Measurements from ENCODE around the gene FGF12.

FGF12 gene

GRCh38 chr3:192194085-192194484 lies 533.3 kb downstream of the FGF12 start:
- TF ChIP-seq, protein P1, sequence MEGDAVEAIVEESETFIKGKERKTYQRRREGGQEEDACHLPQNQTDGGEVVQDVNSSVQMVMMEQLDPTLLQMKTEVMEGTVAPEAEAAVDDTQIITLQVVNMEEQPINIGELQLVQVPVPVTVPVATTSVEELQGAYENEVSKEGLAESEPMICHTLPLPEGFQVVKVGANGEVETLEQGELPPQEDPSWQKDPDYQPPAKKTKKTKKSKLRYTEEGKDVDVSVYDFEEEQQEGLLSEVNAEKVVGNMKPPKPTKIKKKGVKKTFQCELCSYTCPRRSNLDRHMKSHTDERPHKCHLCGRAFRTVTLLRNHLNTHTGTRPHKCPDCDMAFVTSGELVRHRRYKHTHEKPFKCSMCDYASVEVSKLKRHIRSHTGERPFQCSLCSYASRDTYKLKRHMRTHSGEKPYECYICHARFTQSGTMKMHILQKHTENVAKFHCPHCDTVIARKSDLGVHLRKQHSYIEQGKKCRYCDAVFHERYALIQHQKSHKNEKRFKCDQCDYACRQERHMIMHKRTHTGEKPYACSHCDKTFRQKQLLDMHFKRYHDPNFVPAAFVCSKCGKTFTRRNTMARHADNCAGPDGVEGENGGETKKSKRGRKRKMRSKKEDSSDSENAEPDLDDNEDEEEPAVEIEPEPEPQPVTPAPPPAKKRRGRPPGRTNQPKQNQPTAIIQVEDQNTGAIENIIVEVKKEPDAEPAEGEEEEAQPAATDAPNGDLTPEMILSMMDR (IDR thresholded peaks at IDR 0.05), result no peak

DNA sequence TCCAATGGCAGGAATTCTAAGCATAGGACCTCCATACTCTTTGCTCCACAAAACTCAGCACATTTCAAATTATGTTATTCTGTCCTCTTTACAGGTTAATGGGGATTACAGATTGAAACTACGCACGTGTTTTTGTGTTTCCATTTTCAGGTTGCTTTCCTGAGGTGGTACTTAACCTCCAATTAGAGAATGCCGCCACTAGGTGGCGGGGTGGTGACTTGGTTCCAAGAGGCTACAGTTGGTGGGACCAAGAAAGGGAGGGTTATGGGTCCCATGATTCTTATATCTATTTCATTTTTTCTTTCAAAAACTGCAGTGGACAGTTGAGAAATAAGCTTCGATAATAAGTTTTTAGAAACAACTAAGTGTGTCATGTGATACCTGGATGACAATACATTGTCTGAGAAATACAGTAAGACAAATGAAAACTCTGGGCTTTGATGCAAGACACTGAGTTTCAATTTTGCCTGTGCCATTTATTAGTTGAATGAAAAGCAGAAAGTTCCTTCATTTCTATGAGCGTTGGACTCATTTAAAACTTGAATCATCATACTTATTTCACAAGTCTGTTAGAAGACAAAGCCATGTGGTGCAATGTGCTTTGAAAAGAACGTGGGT lies 539.0 kb downstream of the FGF12 start:
- TF ChIP-seq, protein P1 (IDR thresholded peaks at IDR 0.05), result peak; percentile 84

- TF ChIP-seq, protein P1 (IDR thresholded peaks at IDR 0.05), result no peak
These were observed 539.8 kb downstream of the FGF12 start for GRCh38 chr3:192187485-192188051.

- TF ChIP-seq, protein P1 (IDR thresholded peaks at IDR 0.05), result no peak
These were observed 540.8 kb downstream of the FGF12 start for GRCh38 chr3:192186498-192186897.

GRCh38 chr3:192186045-192186444 lies 541.3 kb downstream of the FGF12 start:
- TF ChIP-seq, protein P1 (IDR thresholded peaks at IDR 0.05), result no peak

- TF ChIP-seq, protein P1 (IDR thresholded peaks at IDR 0.05), result no peak
These were observed 544.2 kb downstream of the FGF12 start for GRCh38 chr3:192183109-192183508.

GRCh38 chr3:192181151-192181550 lies 546.2 kb downstream of the FGF12 start:
- TF ChIP-seq, protein P1 (IDR thresholded peaks at IDR 0.05), result no peak
